ENCODE data around the gene MICAL3.

DNA sequence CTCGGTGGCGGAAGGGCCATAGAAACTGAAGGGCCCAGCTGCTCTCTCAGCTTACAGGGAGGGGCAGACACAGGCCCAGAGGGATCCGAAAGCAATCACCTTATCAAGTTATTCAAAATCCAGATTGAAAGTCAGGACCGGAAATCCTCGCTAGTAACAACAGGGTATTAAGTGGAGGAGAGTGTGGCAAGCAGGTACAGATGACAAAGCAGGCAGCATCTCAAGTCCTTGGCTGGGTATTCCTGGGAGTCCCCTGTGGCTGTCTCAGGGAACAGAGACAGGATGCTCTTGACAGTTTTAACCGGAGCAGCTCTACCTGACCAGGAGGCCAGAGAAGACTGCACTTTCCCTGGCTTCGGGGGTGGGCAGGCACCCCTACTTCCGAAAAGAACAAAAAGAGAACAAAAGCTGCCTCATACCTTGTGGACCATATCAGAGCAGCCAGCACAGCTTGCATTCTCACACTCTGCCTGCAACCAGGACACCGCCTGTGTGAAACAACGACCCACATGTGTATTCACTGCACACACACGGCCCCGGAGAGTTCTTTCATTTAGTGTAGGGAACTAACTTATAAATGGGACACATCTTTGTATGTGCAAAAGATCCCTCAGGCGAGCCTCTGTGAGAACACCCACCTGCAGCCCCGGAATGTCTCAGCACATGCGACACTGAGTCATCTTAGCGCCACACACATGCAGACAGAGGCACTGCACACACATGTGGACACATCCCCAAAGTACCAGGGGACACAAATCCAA, 78.3 kb downstream of the MICAL3 start:
- TF ChIP-seq YY1 (IDR thresholded peaks at IDR 0.05; ENCODE audit: insufficient read depth, insufficient read length) (no peak), ZNF274 (IDR thresholded peaks at IDR 0.05; ENCODE audit: low read depth, low read length) (no peak), SUZ12 (IDR thresholded peaks at IDR 0.05; ENCODE audit: extremely low read depth, insufficient read depth, insufficient read length) (no peak)

Data from NT2/D1 (cell line).